Heart left ventricle (tissue), 16 donors: Measurements from ENCODE around the gene CNPY3. TPM values are rescaled to one million over a fixed set of nuclear protein-coding genes. Genes with fewer than 3 reads are reported as not detected.
"Not testable (repeated sequence)": the region's sequence is repeated elsewhere in the genome, so short reads cannot be mapped to it uniquely, and the experiment has no call there.

Experiments
- ATAC-seq, 4 donors: fragments of 200-7000 bp; cut with Tn5 transposase; one replicate each; pipeline ENCODE4 v1.9.1; 2020 to 2022; ENCODE audit warnings: moderate library complexity in 4 of 4, mild to moderate bottlenecking in 3 of 4, moderate number of reproducible peaks in 1 of 4
- DNase-seq, 5 donors: peaks; one replicate each; pipeline ENCODE4 v3.0.0-alpha.2; 2020
- H3K27ac ChIP-seq, 12 donors: fragments of 200-600 bp; sonication (generic) in 4 of 12; one replicate each; pipeline versions ENCODE4 v1.5.0 to v1.8.0; 2016 to 2022; ENCODE audit warnings: mild to moderate bottlenecking in 2 of 12
- H3K27me3 ChIP-seq, 9 donors: fragments of 200-600 bp; sonication (generic) in 2 of 9; one replicate each; pipeline versions ENCODE4 v1.5.1 to v1.8.0; 2016 to 2022; ENCODE audit warnings: mild to moderate bottlenecking in 3 of 9
- H3K36me3 ChIP-seq, 9 donors: fragments of 200-600 bp; sonication (generic) in 2 of 9; one replicate each; pipeline versions ENCODE4 v1.5.0 to v1.8.0; 2018 to 2022; ENCODE audit warnings: mild to moderate bottlenecking in 2 of 9
- H3K4me1 ChIP-seq, 12 donors: fragments of 200-600 bp; sonication (generic) in 4 of 12; one replicate each; pipeline versions ENCODE4 v1.5.0 to v1.8.0; 2016 to 2022; ENCODE audit warnings: mild to moderate bottlenecking in 3 of 12
- H3K4me3 ChIP-seq, 12 donors: fragments of 200-600 bp; sonication (generic) in 4 of 12; one replicate each; pipeline versions ENCODE4 v1.5.0 to v1.8.0; 2017 to 2022; ENCODE audit warnings: mild to moderate bottlenecking in 9 of 12, moderate library complexity in 4 of 12
- H3K9me3 ChIP-seq, 12 donors: fragments of 200-600 bp; sonication (generic) in 4 of 12; one replicate each; pipeline versions ENCODE4 v1.5.0 to v1.8.0; 2016 to 2022; ENCODE audit warnings: mild to moderate bottlenecking in 1 of 12
- POLR2A ChIP-seq, 2 donors: fragments of 450-650 bp; IDR thresholded peaks; one replicate each; pipeline ENCODE4 v1.6.1; 2017; ENCODE audit warnings: antibody characterized with exemption in 2 of 2, mild to moderate bottlenecking in 2 of 2, moderate library complexity in 2 of 2
- WGBS, 4 donors: extraction: QIAGEN DNeasy Blood & Tissue Kit in 2 of 4; methylation state at CpG; one replicate each; pipeline versions ENCODE4 v1.1.5 to v1.1.7; 2013 to 2018; 5-methylcytosine and 5-hydroxymethylcytosine counted together
- intact Hi-C, 10 donors: fragments of 100-400 bp; cut with DNase I; formaldehyde crosslinking; loops; one replicate each; pipeline versions ENCODE4 v1.11.1 to v1.14.2; 2022
- polyA plus RNA-seq, 2 donors: library from polyadenylated mRNA; stranded (reverse); fragments of 200-250 nt; gene quantifications; one replicate each; pipeline ENCODE4 v1.2.3, GENCODE V29; 2013
- total RNA-seq, 9 donors: library from RNA; depleted of rRNA in 2 of 9; stranded (reverse); fragments of >200 nt in 2 of 9; fragmentation: NEBNext Ultra II Directional in 3 of 9; extraction: Animal tissue kit (Norgen Biotek cat#: 25700) in 3 of 9; gene quantifications; one replicate each; pipeline versions ENCODE4 v1.1.0 to v1.2.4, GENCODE V29; 2016 to 2023
- TF ChIP-seq, protein P1 (sequence below), 12 donors: fragments of 200-600 bp; sonication (generic) in 4 of 12; IDR thresholded peaks; one replicate each; pipeline versions ENCODE4 v1.5.0 to v1.8.0; 2018 to 2022; ENCODE audit warnings: antibody characterized with exemption in 12 of 12, mild to moderate bottlenecking in 5 of 12
- donor health status: ischemic (EF 13 %, LVEDD 7.1; RV severe dilation, severe dysfunction).
- donor health status: healthy with polysubstance abuse.
- donor health status: DM: no; HTN: yes; CAD: no.
- donor health status: DM: no; HTN: no; CAD: no.
- donor health status: ischemic (EF 25% LVEDD 6.9; RV normal size, moderate dysfunction).
- donor health status: ischemic (EF 25% LVEDD 5.7; RV mildly dilated, moderate dysfunction).
- donor health status: healthy.
- donor health status: DM: yes; HTN: yes; CAD: no.
- donor health status: ischemic (EF 35%, LVEDD 5.7; RV mildly dilated, moderate dysfunction).
- donor health status: nonischemic (EF 11% LVEDD 7.7; RV severe dilation, severe dysfunction).
- donor health status: DM: yes; HTN: yes; CAD: no.
- donor health status: PGD.
- donor health status: ischemic (EF 29% LVEDD 5.4; RV normal size, mild dysfunction).
- donor health status: nonischemic (EF 23%, LVEDD 6.1; RV moderate dilation, normal function).

CNPY3 gene
- total and polyA plus RNA-seq, 11 donors: 13.8 to 44.0 (median 20.6) TPM

DNA sequence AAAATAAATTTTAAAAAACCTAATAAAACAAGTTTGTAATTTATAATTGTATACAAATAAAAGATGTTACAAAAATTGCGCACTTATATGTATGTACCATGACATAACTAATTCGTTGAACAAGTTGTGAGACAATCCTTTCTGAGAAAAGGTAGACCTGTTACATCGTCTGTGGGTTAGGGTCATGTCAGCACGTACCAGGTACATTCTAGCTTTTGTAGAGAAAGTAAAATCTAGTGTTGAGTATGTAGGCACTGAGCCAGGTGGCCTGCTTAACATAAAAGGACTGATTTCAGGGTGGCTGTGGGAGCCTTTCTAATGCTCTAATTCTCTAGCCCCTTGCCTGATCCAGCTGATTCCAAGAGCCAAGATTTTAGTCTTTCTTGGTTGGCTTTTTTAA, 39.5 kb upstream of the CNPY3 start:
- TF ChIP-seq, protein P1, sequence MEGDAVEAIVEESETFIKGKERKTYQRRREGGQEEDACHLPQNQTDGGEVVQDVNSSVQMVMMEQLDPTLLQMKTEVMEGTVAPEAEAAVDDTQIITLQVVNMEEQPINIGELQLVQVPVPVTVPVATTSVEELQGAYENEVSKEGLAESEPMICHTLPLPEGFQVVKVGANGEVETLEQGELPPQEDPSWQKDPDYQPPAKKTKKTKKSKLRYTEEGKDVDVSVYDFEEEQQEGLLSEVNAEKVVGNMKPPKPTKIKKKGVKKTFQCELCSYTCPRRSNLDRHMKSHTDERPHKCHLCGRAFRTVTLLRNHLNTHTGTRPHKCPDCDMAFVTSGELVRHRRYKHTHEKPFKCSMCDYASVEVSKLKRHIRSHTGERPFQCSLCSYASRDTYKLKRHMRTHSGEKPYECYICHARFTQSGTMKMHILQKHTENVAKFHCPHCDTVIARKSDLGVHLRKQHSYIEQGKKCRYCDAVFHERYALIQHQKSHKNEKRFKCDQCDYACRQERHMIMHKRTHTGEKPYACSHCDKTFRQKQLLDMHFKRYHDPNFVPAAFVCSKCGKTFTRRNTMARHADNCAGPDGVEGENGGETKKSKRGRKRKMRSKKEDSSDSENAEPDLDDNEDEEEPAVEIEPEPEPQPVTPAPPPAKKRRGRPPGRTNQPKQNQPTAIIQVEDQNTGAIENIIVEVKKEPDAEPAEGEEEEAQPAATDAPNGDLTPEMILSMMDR (IDR thresholded peaks at IDR 0.05): no peak
- no peak for TF ChIP-seq POLR2A (IDR thresholded peaks at IDR 0.05)
- Histone ChIP-seq H3K36me3 (peaks cover 0 to 40% (median 33%) of the 10 kb centered on the region in 9 donors), H3K27ac (peak overlapping the region in 8 of 12 donors; percentile 84 to 97 (median 92)), H3K9me3 (no peaks in the 10 kb centered on the region), H3K4me1 (peaks cover 0 to 25% (median 11%) of the 10 kb centered on the region in 12 donors), H3K27me3 (no peaks in the 10 kb centered on the region), H3K4me3 (peak overlapping the region; percentile 72 to 99 (median 88))
- no peak for ATAC-seq
- DNase-seq: no peak
- WGBS, 4 donors: 45 to 55% (median 52%) methylated on average over 4 of the region's 4 CpGs
- intact Hi-C loops: loop anchor here in 1 of 10 donors (5.0 kb wide), 1 partner anchor 228 kb away; no protein-coding TSS in a partner anchor

DNA sequence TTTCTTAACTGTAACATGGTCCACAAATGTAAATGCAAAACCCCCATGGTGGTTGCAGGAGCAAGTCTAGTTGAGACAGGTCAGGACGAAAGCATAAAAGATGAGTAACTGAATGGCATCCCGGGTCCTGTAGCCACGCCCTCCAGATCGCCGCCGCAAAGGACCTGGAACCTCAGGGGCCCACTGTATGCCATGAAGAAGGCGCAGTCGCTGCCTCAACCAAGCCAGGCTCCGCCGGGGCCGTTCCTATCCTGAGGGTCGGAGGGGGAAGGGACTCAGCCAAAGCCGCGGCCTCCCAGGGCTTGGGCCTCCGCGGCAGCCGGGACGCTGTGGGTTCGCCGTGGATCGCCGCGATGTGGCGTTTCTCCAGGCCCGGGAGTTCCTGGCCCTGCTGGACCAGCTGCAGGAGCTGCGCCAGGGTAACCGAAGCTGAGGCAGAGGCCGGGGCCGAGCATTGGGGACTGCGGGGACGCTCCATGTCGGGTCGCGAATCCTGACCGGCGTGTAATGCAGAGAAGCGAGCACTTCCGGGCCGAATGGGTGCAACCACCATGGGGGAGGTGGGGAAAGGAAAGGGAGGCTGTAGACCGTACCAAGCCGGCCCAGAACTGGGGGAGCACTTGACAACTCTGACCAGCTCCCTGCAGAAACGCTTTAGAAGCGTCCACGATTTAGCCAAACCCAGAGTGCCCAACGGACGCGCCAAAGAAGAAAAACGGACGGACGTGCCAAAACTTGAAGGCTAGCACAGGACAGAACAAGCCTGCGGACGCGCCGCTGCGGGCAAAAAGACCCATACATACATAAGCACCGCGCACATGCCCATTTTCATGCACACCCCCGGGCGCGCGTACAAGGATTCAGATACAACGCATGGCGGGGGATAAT, 38.7 kb upstream of the CNPY3 start:
- peak; percentile 97 to 99 (median 98) for ATAC-seq
- peak overlapping the region; percentile 72 to 99 (median 88) for H3K4me3 ChIP-seq
- H3K27ac ChIP-seq: peak overlapping the region; percentile 78 to 97 (median 92)
- no peaks in the 10 kb centered on the region for H3K9me3 ChIP-seq
- intact Hi-C loops: loop anchor here in 1 of 10 donors (5.0 kb wide), 1 partner anchor 228 kb away; no protein-coding TSS in a partner anchor
- peaks cover 0 to 25% (median 11%) of the 10 kb centered on the region in 12 donors for H3K4me1 ChIP-seq
- peak; percentile 94 to 98 (median 94) for DNase-seq
- TF ChIP-seq, protein P1 (IDR thresholded peaks at IDR 0.05): no peak
- TF ChIP-seq POLR2A (IDR thresholded peaks at IDR 0.05): peak in 1 of 2 donors; percentile 71
- no peaks in the 10 kb centered on the region for H3K27me3 ChIP-seq
- H3K36me3 ChIP-seq: peaks cover 0 to 32% (median 25%) of the 10 kb centered on the region in 9 donors
- 0% methylated on average over 42 to 63 of the region's 63 CpGs for WGBS, 4 donors

DNA sequence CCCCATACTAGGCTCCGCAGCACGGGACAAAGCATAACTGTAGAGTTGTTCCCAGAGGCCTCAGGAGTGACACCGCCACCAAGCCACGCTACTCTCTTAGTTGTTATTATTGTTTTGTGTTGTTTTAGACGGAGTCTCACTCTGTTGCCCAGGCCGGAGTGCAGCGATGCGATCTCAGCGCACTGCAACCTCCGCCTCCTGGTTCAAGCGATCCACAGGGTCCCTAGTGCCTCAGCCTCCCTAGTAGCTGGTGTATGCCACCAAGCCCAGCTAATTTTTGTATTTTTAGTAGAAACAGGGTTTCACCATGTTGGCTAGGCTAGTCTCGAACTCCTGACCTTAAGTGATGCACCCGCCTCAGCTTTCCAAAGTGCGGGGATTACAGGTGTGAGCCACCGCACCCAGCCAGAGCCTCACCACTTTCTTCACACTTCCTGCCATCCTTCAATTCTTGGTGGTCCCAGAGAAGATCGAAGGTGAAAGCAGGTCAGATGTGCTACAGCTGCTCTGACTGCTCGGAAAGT, 38.0 kb upstream of the CNPY3 start:
- 31 to 45% (median 43%) methylated on average over 17 of the region's 17 CpGs for WGBS, 4 donors
- intact Hi-C loops: loop anchor here in 1 of 10 donors (5.0 kb wide), 1 partner anchor 229 kb away; no protein-coding TSS in a partner anchor
- H3K27me3 ChIP-seq: no peaks in the 10 kb centered on the region
- TF ChIP-seq, protein P1 (IDR thresholded peaks at IDR 0.05): no peak
- no peak for TF ChIP-seq POLR2A (IDR thresholded peaks at IDR 0.05)
- H3K27ac ChIP-seq: peak overlapping the region; percentile 78 to 97 (median 92)
- DNase-seq (no peak), ATAC-seq (no peak)
- H3K36me3 ChIP-seq: peaks cover 0 to 25% (median 18%) of the 10 kb centered on the region in 9 donors
- H3K4me3 ChIP-seq: peak overlapping the region; percentile 72 to 99 (median 88)
- H3K4me1 ChIP-seq: peaks cover 0 to 25% (median 11%) of the 10 kb centered on the region in 12 donors
- H3K9me3 ChIP-seq: no peaks in the 10 kb centered on the region

DNA sequence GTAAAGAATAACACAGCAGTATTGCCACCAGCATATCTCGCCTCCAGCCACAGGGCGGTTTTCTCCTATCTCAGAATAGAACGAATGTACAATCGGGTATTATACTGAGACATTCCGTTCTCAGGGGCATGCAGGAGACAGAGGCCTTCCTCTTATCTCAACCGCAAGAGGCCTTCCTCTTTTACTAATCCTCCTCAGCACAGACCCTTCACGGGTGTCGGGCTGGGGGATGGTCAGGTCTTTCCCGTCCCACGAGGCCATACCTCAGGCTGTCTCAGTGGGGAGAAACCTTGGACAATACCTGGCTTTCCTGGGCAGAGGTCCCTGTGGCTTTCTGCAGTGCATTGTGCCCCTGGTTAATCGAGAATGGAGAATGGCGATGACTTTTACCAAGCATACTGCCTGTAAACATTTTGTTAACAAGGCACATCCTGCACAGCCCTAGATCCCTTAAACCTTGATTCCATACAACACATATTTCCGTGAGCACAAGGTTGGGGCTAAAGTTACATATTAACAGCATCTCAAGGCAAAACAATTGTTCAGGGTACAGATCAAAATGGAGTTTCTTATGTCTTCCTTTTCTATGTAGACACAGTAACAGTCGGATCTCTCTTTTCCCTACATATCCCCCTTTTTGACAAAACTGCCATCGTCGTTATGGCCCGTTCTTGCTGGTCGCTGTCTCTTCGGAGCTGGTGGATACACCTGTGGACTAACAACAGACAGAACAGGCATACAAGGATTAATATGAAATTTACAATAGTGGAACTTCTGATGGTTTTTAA, 35.0 kb upstream of the CNPY3 start:
- peak overlapping the region in 8 of 12 donors; percentile 52 to 81 (median 62) for H3K27ac ChIP-seq
- intact Hi-C loops: loop anchor here in 1 of 10 donors (5.0 kb wide), 1 partner anchor 232 kb away; no protein-coding TSS in a partner anchor
- 51 to 60% (median 56%) methylated on average over 19 of the region's 19 CpGs for WGBS, 4 donors
- not testable (repeated sequence) for H3K27me3 ChIP-seq, DNase-seq, H3K4me3 ChIP-seq, H3K36me3 ChIP-seq, ATAC-seq, H3K9me3 ChIP-seq
- peaks cover 0 to 25% (median 11%) of the 10 kb centered on the region in 12 donors for H3K4me1 ChIP-seq
